ENCODE data around the gene HNRNPLL. TPM values are rescaled to one million over a fixed set of nuclear protein-coding genes. Genes with fewer than 3 reads are reported as not detected.

The HNRNPLL gene
- total RNA-seq, 1 experiment from 2014 or later: 34.6 TPM

- DNase-seq (ENCODE audit: low read depth): no peak
Observed at GRCh38 chr2:38597115-38597514, 5.6 kb downstream of the HNRNPLL start.

GRCh38 chr2:38596229-38596628 lies 6.5 kb downstream of the HNRNPLL start:
- no peak for DNase-seq (ENCODE audit: low read depth)

GRCh38 chr2:38592951-38593350 lies 9.8 kb downstream of the HNRNPLL start:
- DNase-seq (ENCODE audit: low read depth): peak; percentile 66

GRCh38 chr2:38591152-38591551 lies 11.6 kb downstream of the HNRNPLL start:
- no peak for DNase-seq (ENCODE audit: low read depth)

- DNase-seq (ENCODE audit: low read depth): no peak
Observed at GRCh38 chr2:38590053-38590452, 12.7 kb downstream of the HNRNPLL start.

GRCh38 chr2:38586931-38587330 lies 15.8 kb downstream of the HNRNPLL start:
- DNase-seq (ENCODE audit: low read depth): no peak

- no peak for DNase-seq (ENCODE audit: low read depth)
Observed at GRCh38 chr2:38584881-38585280, 17.8 kb downstream of the HNRNPLL start.

GRCh38 chr2:38583994-38584393 lies 18.7 kb downstream of the HNRNPLL start:
- no peak for DNase-seq (ENCODE audit: low read depth)

- no peak for DNase-seq (ENCODE audit: low read depth)
Observed at GRCh38 chr2:38583524-38583923, 19.2 kb downstream of the HNRNPLL start.

- peak; percentile 74 for DNase-seq (ENCODE audit: low read depth)
Observed at GRCh38 chr2:38581193-38582147, 21.3 kb downstream of the HNRNPLL start.

GRCh38 chr2:38580115-38580636 lies 22.6 kb downstream of the HNRNPLL start:
- no peak for DNase-seq (ENCODE audit: low read depth)

GRCh38 chr2:38578832-38579231 lies 23.9 kb downstream of the HNRNPLL start:
- DNase-seq (ENCODE audit: low read depth): no peak

- DNase-seq (ENCODE audit: low read depth): no peak
Observed at GRCh38 chr2:38574278-38574677, 28.4 kb downstream of the HNRNPLL start.

- no peak for DNase-seq (ENCODE audit: low read depth)
Observed at GRCh38 chr2:38572167-38572566, 30.6 kb downstream of the HNRNPLL start.

- no peak for DNase-seq (ENCODE audit: low read depth)
Observed at GRCh38 chr2:38571193-38571592, 31.5 kb downstream of the HNRNPLL start.

- DNase-seq (ENCODE audit: low read depth): no peak
Observed at GRCh38 chr2:38568724-38569436, 33.8 kb downstream of the HNRNPLL start.

- DNase-seq (ENCODE audit: low read depth): no peak
Observed at GRCh38 chr2:38565333-38565732, 37.4 kb downstream of the HNRNPLL start.

GRCh38 chr2:38561691-38562090 lies 41.0 kb downstream of the HNRNPLL start:
- no peak for DNase-seq (ENCODE audit: low read depth)

- DNase-seq (ENCODE audit: low read depth): no peak
Observed at GRCh38 chr2:38560092-38560491, 42.6 kb downstream of the HNRNPLL start.

GRCh38 chr2:38557981-38558380 lies 44.7 kb downstream of the HNRNPLL start:
- no peak for DNase-seq (ENCODE audit: low read depth)

- no peak for DNase-seq (ENCODE audit: low read depth)
Observed at GRCh38 chr2:38557217-38557616, 45.5 kb downstream of the HNRNPLL start.

Data from HT1080 (cell line).